HCT116 (cell line): ENCODE results near the gene FATE1. TPM values are rescaled to one million over a fixed set of nuclear protein-coding genes. Genes with fewer than 3 reads are reported as not detected.

ENCODE experiments used
- ATAC-seq: fragments of 200-7000 bp; cut with Tn5 transposase; 2 replicates; pipeline ENCODE4 v1.9.1; 2020; ENCODE audit warnings: mild to moderate bottlenecking, moderate library complexity
- Bru-seq: library from RNA; stranded (reverse); fragments of 400-500 nt; gene quantifications from one replicate; lab custom pipeline; 2021; lab: Mats Ljungman, UMichigan
- BruChase-seq, 2 experiments: library from RNA; stranded (reverse); fragments of 400-500 nt; gene quantifications; one replicate each; lab custom pipeline; 2021; lab: Mats Ljungman, UMichigan
- BruUV-seq: library from RNA; stranded (reverse); fragments of 400-500 nt; replicated peaks from 2 replicates; lab custom pipeline; 2021; lab: Mats Ljungman, UMichigan
- CTCF ChIA-PET: fragments of 300-600 bp; sonication (Branson Sonifier 250); formaldehyde crosslinking; loops from one replicate; lab custom pipeline; 2021; ENCODE audit warnings: antibody characterized with exemption; lab: Charles Lee
- POLR2A ChIA-PET: fragments of 300-600, 350-600 bp; sonication (Branson Sonifier 250); formaldehyde crosslinking; loops from one replicate; lab custom pipeline; 2021; ENCODE audit warnings: antibody characterized with exemption; lab: Charles Lee
- RAD21 ChIA-PET, 2 experiments: fragments of 300-600 bp; sonication (Branson Sonifier 250); formaldehyde crosslinking; loops; one replicate each; lab custom pipeline; 2023; ENCODE audit warnings: low total read pairs in 2 of 2; ENCODE audit not compliant: uncharacterized antibody in 2 of 2, unreplicated experiment in 2 of 2, low non-redundant PET in 1 of 2; lab: Charles Lee
- DNase-seq: peaks from one replicate; pipeline ENCODE4 v3.0.0-alpha.2; 2010; ENCODE audit warnings: low read depth, low spot score
- H2AFZ ChIP-seq: fragments of 200-600 bp; shearing (Covaris generic), sonication (generic); 2 replicates; pipeline ENCODE4 v1.6.1; 2017; ENCODE audit warnings: low read depth, mixed run types, mixed read lengths, antibody characterized with exemption, low read length; ENCODE audit not compliant: poor library complexity, severe bottlenecking
- H3K27ac ChIP-seq: 2 replicates; pipeline ENCODE4 v1.5.1; 2012; ENCODE audit warnings: low read depth, low read length
- H3K27me3 ChIP-seq: fragments of 200-600 bp; sonication (generic); 2 replicates; pipeline ENCODE4 v1.6.1; 2016; ENCODE audit warnings: mixed run types, low read length, mixed read lengths; ENCODE audit not compliant: insufficient read depth
- H3K36me3 ChIP-seq, 2 experiments: fragments of 200-500 bp in 1 of 2; fragments of 200-600 bp in 1 of 2; sonication (Bioruptor generic) in 1 of 2; sonication (generic) in 1 of 2; 2 replicates each; pipeline versions ENCODE4 v1.5.1 to v1.6.1; 2014 to 2016; ENCODE audit warnings: low read length in 2 of 2, inconsistent platforms in 1 of 2, mixed read lengths in 1 of 2, mixed run types in 1 of 2; ENCODE audit not compliant: insufficient read depth in 2 of 2, control insufficient read depth in 1 of 2
- H3K4me1 ChIP-seq, 2 experiments: fragments of 200-600 bp in 1 of 2; sonication (generic) in 1 of 2; 2 replicates each; pipeline versions ENCODE4 v1.5.1 to v1.6.1; 2012 to 2017; ENCODE audit warnings: low read length in 2 of 2, inconsistent platforms in 1 of 2, mild to moderate bottlenecking in 1 of 2, mixed read lengths in 1 of 2, mixed run types in 1 of 2, moderate library complexity in 1 of 2; ENCODE audit not compliant: insufficient read depth in 2 of 2, control insufficient read depth in 1 of 2
- H3K4me2 ChIP-seq: fragments of 200-600 bp; sonication (generic); 2 replicates; pipeline ENCODE4 v1.6.1; 2017; ENCODE audit warnings: mixed run types, low read length, mixed read lengths
- H3K4me3 ChIP-seq, 2 experiments: fragments of 200-600 bp in 1 of 2; sonication (generic) in 1 of 2; replicated peaks in 1 of 2; 2 replicates each; pipeline ENCODE4 v1.5.1; 2011 to 2016; ENCODE audit warnings: low read length in 2 of 2, control low read depth in 1 of 2, low read depth in 1 of 2, mild to moderate bottlenecking in 1 of 2, mixed read lengths in 1 of 2, mixed run types in 1 of 2
- H3K79me2 ChIP-seq: fragments of 200-600 bp; sonication (generic); 2 replicates; pipeline ENCODE4 v1.6.1; 2017; ENCODE audit warnings: mild to moderate bottlenecking, mixed run types, low read length, moderate library complexity, mixed read lengths; ENCODE audit not compliant: insufficient read depth
- H3K9ac ChIP-seq: fragments of 200-600 bp; sonication (generic); 2 replicates; pipeline ENCODE4 v1.6.1; 2016; ENCODE audit warnings: low read length, mixed read lengths
- H3K9me2 ChIP-seq: fragments of 200-600 bp; sonication (generic), shearing (Covaris generic); 2 replicates; pipeline ENCODE4 v1.6.1; 2017; ENCODE audit warnings: mixed run types, mild to moderate bottlenecking, moderate library complexity; ENCODE audit not compliant: insufficient read depth
- H3K9me3 ChIP-seq, 2 experiments: fragments of 200-500 bp in 1 of 2; fragments of 200-600 bp in 1 of 2; sonication (Bioruptor generic) in 1 of 2; sonication (generic) in 1 of 2; 2 replicates each; pipeline ENCODE4 v1.6.1; 2014 to 2017; ENCODE audit warnings: low read length in 2 of 2, mixed read lengths in 2 of 2, inconsistent platforms in 1 of 2, low read depth in 1 of 2, mild to moderate bottlenecking in 1 of 2, mixed run types in 1 of 2, moderate library complexity in 1 of 2; ENCODE audit not compliant: control insufficient read depth in 1 of 2, insufficient read depth in 1 of 2
- H4K20me1 ChIP-seq: fragments of 200-600 bp; sonication (generic), shearing (Covaris generic); 2 replicates; pipeline ENCODE4 v1.6.1; 2017; ENCODE audit warnings: mixed run types, mild to moderate bottlenecking, moderate library complexity; ENCODE audit not compliant: insufficient read depth
- CBX3 ChIP-seq: IDR thresholded peaks from 2 replicates; pipeline ENCODE4 v1.6.1; 2012; ENCODE audit warnings: low read depth
- EZH2phosphoT487 ChIP-seq: fragments of 200-600 bp; IDR thresholded peaks from 2 replicates; pipeline ENCODE4 v1.6.1; 2018; ENCODE audit warnings: antibody characterized with exemption, borderline replicate concordance
- FOSL1 ChIP-seq: IDR thresholded peaks from 2 replicates; pipeline ENCODE4 v1.6.1; 2012; ENCODE audit warnings: low read depth
- JUND ChIP-seq: IDR thresholded peaks from 2 replicates; pipeline ENCODE4 v1.6.1; 2012
- POLR2A ChIP-seq: IDR thresholded peaks from 2 replicates; pipeline ENCODE4 v1.7.0; 2011; ENCODE audit warnings: borderline replicate concordance; ENCODE audit not compliant: insufficient read depth, insufficient read length; ENCODE audit errors: extremely low read depth
- RAD21 ChIP-seq: IDR thresholded peaks from 2 replicates; pipeline ENCODE4 v1.6.1; 2012; ENCODE audit warnings: low read depth, mild to moderate bottlenecking
- SIN3A ChIP-seq: IDR thresholded peaks from 2 replicates; pipeline ENCODE4 v1.6.1; 2012; ENCODE audit warnings: low read depth
- TCF7L2 ChIP-seq: IDR thresholded peaks from 2 replicates; pipeline ENCODE4 v1.7.0; 2011; ENCODE audit warnings: borderline replicate concordance, inconsistent platforms; ENCODE audit not compliant: insufficient read depth, insufficient read length; ENCODE audit errors: extremely low read depth
- ZFX ChIP-seq: fragments of 450-650 bp; IDR thresholded peaks from 2 replicates; pipeline ENCODE4 v1.6.1; 2017
- ZNF274 ChIP-seq: fragments of 200-500 bp; sonication (Bioruptor generic); IDR thresholded peaks from 2 replicates; pipeline ENCODE4 v1.6.1; 2014; ENCODE audit warnings: mild to moderate bottlenecking, low read depth, low read length, inconsistent platforms
- intact Hi-C: fragments of 100-400 bp; cut with micrococcal nuclease; formaldehyde crosslinking; loops from 2 replicates; pipeline ENCODE4 v1.10.0; 2022
- long read RNA-seq: library from polyadenylated mRNA; unstranded; transcript quantifications from one replicate; pipeline ENCODE4 v2.0.0, GENCODE V29; 2021; ENCODE audit not compliant: unreplicated experiment
- polyA plus RNA-seq: library from polyadenylated mRNA; unstranded; fragments of >200 nt; gene quantifications from 2 replicates; pipeline ENCODE4 v1.2.1, GENCODE V29; 2012; ENCODE audit warnings: missing spikeins
- total RNA-seq: library from RNA; stranded (reverse); gene quantifications from one replicate; pipeline ENCODE4 v1.2.1, GENCODE V29; 2021; ENCODE audit not compliant: unreplicated experiment
- TF ChIP-seq, protein P1 (sequence below): IDR thresholded peaks from 2 replicates; pipeline ENCODE4 v1.6.1; 2011; ENCODE audit warnings: mild to moderate bottlenecking, low read length, moderate library complexity; ENCODE audit not compliant: insufficient replicate concordance; ENCODE audit errors: extremely low read depth

Gene FATE1, protein sequence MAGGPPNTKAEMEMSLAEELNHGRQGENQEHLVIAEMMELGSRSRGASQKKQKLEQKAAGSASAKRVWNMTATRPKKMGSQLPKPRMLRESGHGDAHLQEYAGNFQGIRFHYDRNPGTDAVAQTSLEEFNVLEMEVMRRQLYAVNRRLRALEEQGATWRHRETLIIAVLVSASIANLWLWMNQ
- not detected for total RNA-seq
- polyA plus RNA-seq = not detected in 2 replicates
- percentile 9 among the genes with signal in this experiment for Bru-seq, nascent RNA
- BruChase-seq, experiment 1, labeled RNA remaining after a 6-hour chase = not detected
- BruChase-seq, experiment 2, labeled RNA remaining after a 2-hour chase = not detected
- long read RNA-seq = 0 reads

DNA sequence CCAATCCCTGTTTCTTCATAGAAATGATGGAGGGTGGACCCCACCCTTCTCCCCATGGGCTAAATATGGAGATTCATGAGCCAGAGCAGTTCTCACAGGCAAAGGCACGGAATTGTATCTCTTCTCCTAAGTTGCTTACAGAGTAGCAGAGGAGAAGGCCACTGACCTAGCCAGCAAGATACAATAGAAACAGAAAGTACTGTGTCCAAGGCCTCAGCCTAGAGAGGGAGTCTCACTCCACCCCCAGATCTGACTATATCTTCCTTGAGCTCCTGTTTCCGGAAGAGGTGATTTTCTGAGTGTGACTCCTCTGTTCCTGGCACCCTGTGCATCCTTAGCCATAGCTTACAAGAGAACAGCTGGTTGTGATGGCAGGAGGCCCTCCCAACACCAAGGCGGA is at the start of gene FATE1:
Gene FATE1, plus strand, starts transcription at position 284 of the 400 bp plus-strand sequence. Its CDS starts 85 bp downstream, at position 369.
- BruUV-seq = no TSS peak
- H3K4me3 ChIP-seq = no peak within 1 kb of the TSS

More for the DNA sequence above, at the start of gene FATE1:
- Histone ChIP-seq H3K27ac (no peak within 1 kb of the TSS), H3K79me2 (no peaks in the 10 kb centered on the region), H2AFZ (no peak within 1 kb of the TSS), H4K20me1 (no peaks in the 10 kb centered on the region), H3K4me1 (no peaks in the 10 kb centered on the region), H3K9me3 (no peaks in the 10 kb centered on the region), H3K4me2 (no peak within 1 kb of the TSS), H3K9me2 (no peaks in the 10 kb centered on the region), H3K36me3 (no peaks in the 10 kb centered on the region), H3K27me3 (peaks cover 4% of the 10 kb centered on the region; the same call in 1 of the 2 replicates), H3K9ac (no peak within 1 kb of the TSS)
- POLR2A ChIA-PET = no interaction called here
- ATAC-seq (no peak), DNase-seq (no peak)
- intact Hi-C loops = no loop called here
- CTCF ChIA-PET = no interaction called here
- RAD21 ChIA-PET = no interaction called here
- TF ChIP-seq SIN3A (no peak), FOSL1 (no peak), POLR2A (no peak), ZFX (no peak), EZH2phosphoT487 (no peak), CBX3 (no peak), TCF7L2 (no peak), RAD21 (no peak), ZNF274 (no peak), JUND (no peak)
- TF ChIP-seq, protein P1, sequence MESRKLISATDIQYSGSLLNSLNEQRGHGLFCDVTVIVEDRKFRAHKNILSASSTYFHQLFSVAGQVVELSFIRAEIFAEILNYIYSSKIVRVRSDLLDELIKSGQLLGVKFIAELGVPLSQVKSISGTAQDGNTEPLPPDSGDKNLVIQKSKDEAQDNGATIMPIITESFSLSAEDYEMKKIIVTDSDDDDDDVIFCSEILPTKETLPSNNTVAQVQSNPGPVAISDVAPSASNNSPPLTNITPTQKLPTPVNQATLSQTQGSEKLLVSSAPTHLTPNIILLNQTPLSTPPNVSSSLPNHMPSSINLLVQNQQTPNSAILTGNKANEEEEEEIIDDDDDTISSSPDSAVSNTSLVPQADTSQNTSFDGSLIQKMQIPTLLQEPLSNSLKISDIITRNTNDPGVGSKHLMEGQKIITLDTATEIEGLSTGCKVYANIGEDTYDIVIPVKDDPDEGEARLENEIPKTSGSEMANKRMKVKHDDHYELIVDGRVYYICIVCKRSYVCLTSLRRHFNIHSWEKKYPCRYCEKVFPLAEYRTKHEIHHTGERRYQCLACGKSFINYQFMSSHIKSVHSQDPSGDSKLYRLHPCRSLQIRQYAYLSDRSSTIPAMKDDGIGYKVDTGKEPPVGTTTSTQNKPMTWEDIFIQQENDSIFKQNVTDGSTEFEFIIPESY = no peak
- TF ChIP-seq, all 23 proteins: peak for 0
